K562 (cell line): Measurements from ENCODE around the gene TSPAN16. TPM values are rescaled to one million over a fixed set of nuclear protein-coding genes. Genes with fewer than 3 reads are reported as not detected.

ENCODE experiments used
- CREB1 ChIP-seq, 2 experiments: sonication (generic) in 1 of 2; formaldehyde crosslinking in 1 of 2; IDR thresholded peaks; 2 replicates each; pipeline versions ENCODE4 v1.6.1 to v1.8.0; 2012 to 2022; ENCODE audit warnings: inconsistent platforms in 1 of 2, mild to moderate bottlenecking in 1 of 2, missing genetic modification reagents in 1 of 2, moderate library complexity in 1 of 2
- FOXA3 ChIP-seq, 2 experiments: fragments of 450-650 bp in 1 of 2; sonication (generic) in 1 of 2; formaldehyde crosslinking; IDR thresholded peaks in 1 of 2; conservative IDR thresholded peaks in 1 of 2; 2 replicates each; pipeline versions ENCODE4 v1.4.0 to v1.8.0; 2020 to 2022; ENCODE audit warnings: mild to moderate bottlenecking in 2 of 2, missing genetic modification reagents in 1 of 2
- GABPA ChIP-seq: fragments of 200-800 bp; sonication (Bioruptor generic); conservative IDR thresholded peaks from 2 replicates; pipeline ENCODE4 v1.6.1; 2016; ENCODE audit warnings: low read depth, missing genetic modification characterization, missing compliant biosample characterization
- GATA2 ChIP-seq: sonication (generic); formaldehyde crosslinking; IDR thresholded peaks from 2 replicates; pipeline ENCODE4 v1.4.0; 2020; ENCODE audit warnings: mild to moderate bottlenecking, missing genetic modification reagents
- SUPT5H ChIP-seq: fragments of 450-650 bp; IDR thresholded peaks from 2 replicates; pipeline ENCODE4 v1.6.1; 2016
- TRIM24 ChIP-seq, 2 experiments: fragments of 450-650 bp; IDR thresholded peaks; 2 replicates each; pipeline ENCODE4 v1.6.1; 2016
- ZNF134 ChIP-seq: fragments of 250-450 bp; sonication (Bioruptor Pico); conservative IDR thresholded peaks from 2 replicates; pipeline ENCODE4 v1.4.0; 2020
- ZNF282 ChIP-seq: sonication (generic); formaldehyde crosslinking; IDR thresholded peaks from 2 replicates; pipeline ENCODE4 v1.8.1; 2023; ENCODE audit warnings: missing genetic modification reagents
- polyA plus RNA-seq, 8 experiments: library from polyadenylated mRNA; depleted of rRNA in 4 of 8; stranded (reverse) in 5 of 8; unstranded in 3 of 8; fragments of >200 nt; fragmentation: Nextera tagmentation in 2 of 8; fragmentation: Illumina TruSeq in 1 of 8; extraction: Ambion mirVana in 2 of 8; extraction: Trizol in 1 of 8; gene quantifications; 2 replicates each; pipeline versions ENCODE4 v1.2.1 to v1.2.3, GENCODE V29; 2011 to 2014; ENCODE audit warnings: inconsistent platforms in 1 of 8, missing spikeins in 1 of 8
- total RNA-seq, 7 experiments: library from RNA; depleted of rRNA in 6 of 7; stranded (reverse); fragments of >200 nt in 6 of 7; fragmentation: Illumina TruSeq in 2 of 7; extraction: Trizol in 2 of 7; gene quantifications; 2 replicates each; pipeline versions ENCODE4 v1.2.1 to v1.2.3, GENCODE V29; 2011 to 2021; ENCODE audit warnings: low replicate concordance in 1 of 7
- TF ChIP-seq, protein P1 (sequence below), 2 experiments: fragments of 450-650 bp in 1 of 2; sonication (generic) in 1 of 2; formaldehyde crosslinking in 1 of 2; IDR thresholded peaks in 1 of 2; conservative IDR thresholded peaks in 1 of 2; 2 replicates each; pipeline versions ENCODE4 v1.6.1 to v1.8.1; 2016 to 2023; ENCODE audit warnings: mild to moderate bottlenecking in 2 of 2, moderate library complexity in 2 of 2, inconsistent platforms in 1 of 2, missing genetic modification reagents in 1 of 2
- TF ChIP-seq, protein P2 (sequence below): fragments of 250-450 bp; sonication (Bioruptor Pico); IDR thresholded peaks from 2 replicates; pipeline ENCODE4 v1.5.0; 2021; ENCODE audit warnings: mild to moderate bottlenecking, moderate library complexity
- TF ChIP-seq, protein P3 (sequence below): sonication (generic); formaldehyde crosslinking; IDR thresholded peaks from 2 replicates; pipeline ENCODE4 v1.8.0; 2023; ENCODE audit warnings: missing genetic modification reagents, mild to moderate bottlenecking, borderline replicate concordance
- TF ChIP-seq, protein P4 (sequence below): fragments of 250-450 bp; sonication (Bioruptor Pico); IDR thresholded peaks from 2 replicates; pipeline ENCODE4 v1.8.0; 2021; ENCODE audit warnings: borderline replicate concordance, mild to moderate bottlenecking, moderate library complexity; ENCODE audit not compliant: poor library complexity, severe bottlenecking
- TF ChIP-seq, protein P5 (sequence below): IDR thresholded peaks from 2 replicates; pipeline ENCODE4 v1.6.1; 2011; ENCODE audit warnings: borderline replicate concordance, low read depth, mild to moderate bottlenecking, moderate library complexity, low read length; ENCODE audit not compliant: insufficient read depth, poor library complexity, severe bottlenecking

The TSPAN16 gene
- total and polyA plus RNA-seq, 9 of the 15 experiments (the other 6 are each of a cell fraction or from before 2014, with no cell fraction given): not detected

DNA sequence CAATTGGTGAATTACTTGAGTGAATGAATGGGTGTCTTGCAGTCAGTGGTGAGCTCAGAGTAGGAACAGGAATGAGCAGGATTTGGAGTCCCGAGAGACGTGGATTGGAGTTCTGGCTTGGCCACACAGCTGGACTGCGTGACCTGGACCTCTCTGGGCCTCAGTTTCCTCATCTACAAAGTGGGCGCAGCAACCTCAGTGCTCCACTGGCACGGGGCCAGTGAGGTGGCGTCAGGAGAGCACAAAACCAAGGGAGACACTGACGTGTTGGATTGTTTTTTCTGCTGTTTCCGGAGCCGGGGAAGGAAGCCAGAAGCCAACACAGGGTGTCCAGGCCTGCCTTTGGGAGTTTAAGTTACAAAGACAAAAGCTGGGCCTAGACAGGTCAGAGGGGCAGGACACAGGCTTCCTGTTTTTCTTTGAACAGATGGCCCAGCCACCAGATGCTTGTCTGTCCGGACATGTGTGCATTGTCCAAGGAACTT lies 27.1 kb upstream of the TSPAN16 start (continued):
- TF ChIP-seq FOXA3 (CRISPR knock-in tag; conservative IDR thresholded peaks at IDR 0.05 in 1 of 2, IDR thresholded peaks at IDR 0.05 in 1 of 2) (peak in 1 of 2 experiments; percentile 94; a peak in 2 of 4 replicates), SUPT5H (no peak), GATA2 (CRISPR knock-in tag) (peak; percentile 79), ZNF134 (CRISPR knock-in tag) (no peak), CREB1 (IDR thresholded peaks at IDR 0.05) (peak; percentile 52; the same call in 1 of the 2 replicates), CREB1 (CRISPR knock-in tag; IDR thresholded peaks at IDR 0.05) (peak; percentile 65; the same call in 1 of the 2 replicates), GABPA (tag) (peak; percentile 62), ZNF282 (CRISPR knock-in tag) (no peak), TRIM24 (IDR thresholded peaks at IDR 0.05) (peak; percentile 55 to 56; a peak in 2 of 4 replicates)
- TF ChIP-seq, protein P1, sequence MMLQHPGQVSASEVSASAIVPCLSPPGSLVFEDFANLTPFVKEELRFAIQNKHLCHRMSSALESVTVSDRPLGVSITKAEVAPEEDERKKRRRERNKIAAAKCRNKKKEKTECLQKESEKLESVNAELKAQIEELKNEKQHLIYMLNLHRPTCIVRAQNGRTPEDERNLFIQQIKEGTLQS (IDR thresholded peaks at IDR 0.05): 0 out of 2 replicates have a peak, but pooled peaks have one; percentile 9
- TF ChIP-seq, protein P1 (CRISPR knock-in tag; conservative IDR thresholded peaks at IDR 0.05): no peak
- TF ChIP-seq, protein P2, sequence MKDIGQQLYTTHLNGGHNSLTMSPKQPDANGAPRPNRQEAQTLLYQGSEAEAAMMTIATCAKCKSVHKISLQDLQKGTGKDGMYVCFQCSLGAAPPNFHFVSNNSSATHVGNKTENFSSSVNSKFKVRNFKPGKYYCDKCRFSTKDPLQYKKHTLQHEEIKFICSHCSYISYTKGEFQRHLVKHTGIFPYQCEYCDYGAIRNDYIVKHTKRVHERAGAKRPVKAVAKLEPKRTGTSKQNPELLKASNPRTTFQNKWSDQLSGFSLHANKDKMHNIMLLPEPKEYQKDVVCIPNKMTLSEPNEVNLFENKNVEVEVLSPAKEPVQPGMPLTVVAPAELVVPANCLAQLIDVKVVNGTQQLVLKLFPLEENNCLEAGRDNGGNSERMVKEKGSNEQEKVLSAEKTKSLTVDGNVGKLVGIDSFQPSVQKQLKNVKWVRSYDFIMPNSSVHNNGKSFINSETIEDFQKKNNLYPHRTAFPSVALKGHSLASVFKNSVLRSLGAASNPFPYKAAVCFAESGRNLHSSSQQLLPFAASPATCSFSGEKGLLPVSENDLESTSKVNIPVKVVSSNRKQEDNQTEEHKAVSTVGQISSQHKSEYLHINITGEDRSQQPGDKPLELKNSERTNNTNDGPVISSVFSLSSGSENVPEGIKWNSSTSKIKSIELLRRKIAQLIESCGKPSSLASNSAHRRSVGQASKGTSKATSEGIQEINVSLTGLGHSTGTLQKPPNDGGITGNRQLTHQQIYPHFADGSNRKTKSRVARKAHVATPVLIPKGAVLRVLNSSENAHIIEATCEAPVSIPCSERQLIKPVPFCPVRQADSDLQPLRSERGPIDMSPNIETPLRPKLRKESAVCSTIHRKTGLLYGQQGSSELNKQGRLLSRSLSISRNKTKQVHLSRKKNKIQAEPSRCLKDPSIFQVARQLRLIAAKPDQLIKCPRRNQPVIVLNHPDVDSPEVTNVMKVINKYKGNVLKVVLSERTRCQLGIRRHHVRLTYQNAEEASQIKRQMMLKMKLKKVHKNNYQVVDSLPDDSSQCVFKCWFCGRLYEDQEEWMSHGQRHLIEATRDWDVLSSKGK (CRISPR knock-in tag): no peak
- TF ChIP-seq, protein P3, sequence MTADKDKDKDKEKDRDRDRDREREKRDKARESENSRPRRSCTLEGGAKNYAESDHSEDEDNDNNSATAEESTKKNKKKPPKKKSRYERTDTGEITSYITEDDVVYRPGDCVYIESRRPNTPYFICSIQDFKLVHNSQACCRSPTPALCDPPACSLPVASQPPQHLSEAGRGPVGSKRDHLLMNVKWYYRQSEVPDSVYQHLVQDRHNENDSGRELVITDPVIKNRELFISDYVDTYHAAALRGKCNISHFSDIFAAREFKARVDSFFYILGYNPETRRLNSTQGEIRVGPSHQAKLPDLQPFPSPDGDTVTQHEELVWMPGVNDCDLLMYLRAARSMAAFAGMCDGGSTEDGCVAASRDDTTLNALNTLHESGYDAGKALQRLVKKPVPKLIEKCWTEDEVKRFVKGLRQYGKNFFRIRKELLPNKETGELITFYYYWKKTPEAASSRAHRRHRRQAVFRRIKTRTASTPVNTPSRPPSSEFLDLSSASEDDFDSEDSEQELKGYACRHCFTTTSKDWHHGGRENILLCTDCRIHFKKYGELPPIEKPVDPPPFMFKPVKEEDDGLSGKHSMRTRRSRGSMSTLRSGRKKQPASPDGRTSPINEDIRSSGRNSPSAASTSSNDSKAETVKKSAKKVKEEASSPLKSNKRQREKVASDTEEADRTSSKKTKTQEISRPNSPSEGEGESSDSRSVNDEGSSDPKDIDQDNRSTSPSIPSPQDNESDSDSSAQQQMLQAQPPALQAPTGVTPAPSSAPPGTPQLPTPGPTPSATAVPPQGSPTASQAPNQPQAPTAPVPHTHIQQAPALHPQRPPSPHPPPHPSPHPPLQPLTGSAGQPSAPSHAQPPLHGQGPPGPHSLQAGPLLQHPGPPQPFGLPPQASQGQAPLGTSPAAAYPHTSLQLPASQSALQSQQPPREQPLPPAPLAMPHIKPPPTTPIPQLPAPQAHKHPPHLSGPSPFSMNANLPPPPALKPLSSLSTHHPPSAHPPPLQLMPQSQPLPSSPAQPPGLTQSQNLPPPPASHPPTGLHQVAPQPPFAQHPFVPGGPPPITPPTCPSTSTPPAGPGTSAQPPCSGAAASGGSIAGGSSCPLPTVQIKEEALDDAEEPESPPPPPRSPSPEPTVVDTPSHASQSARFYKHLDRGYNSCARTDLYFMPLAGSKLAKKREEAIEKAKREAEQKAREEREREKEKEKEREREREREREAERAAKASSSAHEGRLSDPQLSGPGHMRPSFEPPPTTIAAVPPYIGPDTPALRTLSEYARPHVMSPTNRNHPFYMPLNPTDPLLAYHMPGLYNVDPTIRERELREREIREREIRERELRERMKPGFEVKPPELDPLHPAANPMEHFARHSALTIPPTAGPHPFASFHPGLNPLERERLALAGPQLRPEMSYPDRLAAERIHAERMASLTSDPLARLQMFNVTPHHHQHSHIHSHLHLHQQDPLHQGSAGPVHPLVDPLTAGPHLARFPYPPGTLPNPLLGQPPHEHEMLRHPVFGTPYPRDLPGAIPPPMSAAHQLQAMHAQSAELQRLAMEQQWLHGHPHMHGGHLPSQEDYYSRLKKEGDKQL (CRISPR knock-in tag): no peak
- TF ChIP-seq, protein P4, sequence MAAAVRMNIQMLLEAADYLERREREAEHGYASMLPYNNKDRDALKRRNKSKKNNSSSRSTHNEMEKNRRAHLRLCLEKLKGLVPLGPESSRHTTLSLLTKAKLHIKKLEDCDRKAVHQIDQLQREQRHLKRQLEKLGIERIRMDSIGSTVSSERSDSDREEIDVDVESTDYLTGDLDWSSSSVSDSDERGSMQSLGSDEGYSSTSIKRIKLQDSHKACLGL: no peak
- TF ChIP-seq, protein P5, sequence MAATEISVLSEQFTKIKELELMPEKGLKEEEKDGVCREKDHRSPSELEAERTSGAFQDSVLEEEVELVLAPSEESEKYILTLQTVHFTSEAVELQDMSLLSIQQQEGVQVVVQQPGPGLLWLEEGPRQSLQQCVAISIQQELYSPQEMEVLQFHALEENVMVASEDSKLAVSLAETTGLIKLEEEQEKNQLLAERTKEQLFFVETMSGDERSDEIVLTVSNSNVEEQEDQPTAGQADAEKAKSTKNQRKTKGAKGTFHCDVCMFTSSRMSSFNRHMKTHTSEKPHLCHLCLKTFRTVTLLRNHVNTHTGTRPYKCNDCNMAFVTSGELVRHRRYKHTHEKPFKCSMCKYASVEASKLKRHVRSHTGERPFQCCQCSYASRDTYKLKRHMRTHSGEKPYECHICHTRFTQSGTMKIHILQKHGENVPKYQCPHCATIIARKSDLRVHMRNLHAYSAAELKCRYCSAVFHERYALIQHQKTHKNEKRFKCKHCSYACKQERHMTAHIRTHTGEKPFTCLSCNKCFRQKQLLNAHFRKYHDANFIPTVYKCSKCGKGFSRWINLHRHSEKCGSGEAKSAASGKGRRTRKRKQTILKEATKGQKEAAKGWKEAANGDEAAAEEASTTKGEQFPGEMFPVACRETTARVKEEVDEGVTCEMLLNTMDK: no peak
